ENCODE measurements around the gene TOX2.

- TF ChIP-seq CTCF (IDR thresholded peaks at IDR 0.05; ENCODE audit: insufficient read depth, low read depth, low read length) (no peak), EZH2 (IDR thresholded peaks at IDR 0.05; ENCODE audit: insufficient read depth, low read length) (no peak)
Measured at GRCh38 chr20:44026647-44027342, 112.1 kb downstream of the TOX2 start.
